ENCODE measurements around the gene WDR45B.

GRCh38 chr17:82663381-82664275 lies 15.4 kb upstream of the WDR45B start:
- TF ChIP-seq, protein P1, sequence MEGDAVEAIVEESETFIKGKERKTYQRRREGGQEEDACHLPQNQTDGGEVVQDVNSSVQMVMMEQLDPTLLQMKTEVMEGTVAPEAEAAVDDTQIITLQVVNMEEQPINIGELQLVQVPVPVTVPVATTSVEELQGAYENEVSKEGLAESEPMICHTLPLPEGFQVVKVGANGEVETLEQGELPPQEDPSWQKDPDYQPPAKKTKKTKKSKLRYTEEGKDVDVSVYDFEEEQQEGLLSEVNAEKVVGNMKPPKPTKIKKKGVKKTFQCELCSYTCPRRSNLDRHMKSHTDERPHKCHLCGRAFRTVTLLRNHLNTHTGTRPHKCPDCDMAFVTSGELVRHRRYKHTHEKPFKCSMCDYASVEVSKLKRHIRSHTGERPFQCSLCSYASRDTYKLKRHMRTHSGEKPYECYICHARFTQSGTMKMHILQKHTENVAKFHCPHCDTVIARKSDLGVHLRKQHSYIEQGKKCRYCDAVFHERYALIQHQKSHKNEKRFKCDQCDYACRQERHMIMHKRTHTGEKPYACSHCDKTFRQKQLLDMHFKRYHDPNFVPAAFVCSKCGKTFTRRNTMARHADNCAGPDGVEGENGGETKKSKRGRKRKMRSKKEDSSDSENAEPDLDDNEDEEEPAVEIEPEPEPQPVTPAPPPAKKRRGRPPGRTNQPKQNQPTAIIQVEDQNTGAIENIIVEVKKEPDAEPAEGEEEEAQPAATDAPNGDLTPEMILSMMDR (IDR thresholded peaks at IDR 0.05) = no peak
- TF ChIP-seq POLR2A (IDR thresholded peaks at IDR 0.05) (no peak), POLR2AphosphoS5 (IDR thresholded peaks at IDR 0.05) (no peak)

Measured in prostate gland (tissue), 2 donors.